Measurements from ENCODE around the gene HOXB13. TPM values are rescaled to one million over a fixed set of nuclear protein-coding genes. Genes with fewer than 3 reads are reported as not detected.

The HOXB13 gene
- total and polyA plus RNA-seq, 2 of the 13 experiments (the other 11 are each of a cell fraction or from before 2014, with no cell fraction given) = not detected

DNA sequence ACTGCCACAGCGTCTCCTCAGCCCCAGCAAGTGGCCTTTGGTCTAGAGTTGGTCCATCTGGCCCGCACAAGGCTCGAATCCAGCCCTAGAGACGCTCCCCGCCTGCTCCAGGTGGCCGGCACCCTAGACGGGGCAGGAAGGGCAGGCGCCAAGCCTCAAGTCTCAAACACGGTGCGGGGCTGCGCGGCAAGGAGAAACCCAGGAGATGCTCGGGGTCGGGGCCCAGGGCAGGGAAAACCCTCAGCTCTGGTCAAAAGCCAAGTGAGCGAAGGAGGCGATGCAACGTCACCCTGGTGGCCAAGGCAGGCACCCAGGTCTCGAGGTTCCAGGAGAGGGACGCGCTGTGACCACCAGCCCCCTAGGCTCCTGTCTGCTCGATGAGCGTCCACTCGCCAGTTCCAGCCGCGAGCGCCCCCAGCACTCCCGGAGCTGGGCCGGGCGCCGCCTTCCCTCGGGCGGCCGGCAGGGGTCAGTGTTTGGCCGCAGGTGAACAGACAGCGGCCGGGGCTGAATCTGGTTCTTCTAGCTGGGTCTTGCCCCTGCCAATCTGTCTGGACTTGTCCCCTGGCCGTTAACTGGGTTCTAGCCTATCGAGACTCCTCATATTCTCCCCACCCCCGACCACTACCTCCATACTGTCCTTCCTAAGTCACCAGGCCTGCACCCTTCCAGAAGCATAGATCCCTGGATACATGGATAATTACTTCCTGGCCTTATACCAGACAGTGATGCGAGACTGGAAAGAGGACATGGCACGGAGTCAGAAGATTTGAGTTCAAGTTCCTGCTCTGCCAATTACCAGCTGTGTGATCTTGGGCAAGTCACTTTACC, 50.2 kb downstream of the HOXB13 start (continued):
- no peak for TF ChIP-seq SOX6 (IDR thresholded peaks at IDR 0.05)
- TF ChIP-seq SOX6 (CRISPR knock-in tag; IDR thresholded peaks at IDR 0.05) = no peak; the same call in 1 of the 2 replicates
- no peak for TF ChIP-seq RARA (CRISPR knock-in tag; IDR thresholded peaks at IDR 0.05)
- no peak for TF ChIP-seq GATAD2A (CRISPR knock-in tag; IDR thresholded peaks at IDR 0.05)
- TF ChIP-seq RBM39 (IDR thresholded peaks at IDR 0.05; ENCODE audit: low read depth, low read length, poor library complexity, severe bottlenecking) = peak; percentile 51
- TF ChIP-seq ZNF143 (CRISPR knock-in tag; IDR thresholded peaks at IDR 0.05) = no peak
- TF ChIP-seq FOXA1 (IDR thresholded peaks at IDR 0.05) = no peak
- no peak for TF ChIP-seq FOXA1 (CRISPR knock-in tag; IDR thresholded peaks at IDR 0.05)
- no peak for TF ChIP-seq BRCA1 (CRISPR knock-in tag; IDR thresholded peaks at IDR 0.05)
- TF ChIP-seq, protein P1, sequence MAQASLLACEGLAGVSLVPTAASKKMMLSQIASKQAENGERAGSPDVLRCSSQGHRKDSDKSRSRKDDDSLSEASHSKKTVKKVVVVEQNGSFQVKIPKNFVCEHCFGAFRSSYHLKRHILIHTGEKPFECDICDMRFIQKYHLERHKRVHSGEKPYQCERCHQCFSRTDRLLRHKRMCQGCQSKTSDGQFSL (CRISPR knock-in tag; IDR thresholded peaks at IDR 0.05) = no peak
- no peak for TF ChIP-seq DDIT3 (CRISPR knock-in tag; IDR thresholded peaks at IDR 0.05)
- no peak for TF ChIP-seq ZNF10 (CRISPR knock-in tag; IDR thresholded peaks at IDR 0.05; ENCODE audit: borderline replicate concordance, low read depth)
- TF ChIP-seq ZNF329 (CRISPR knock-in tag; IDR thresholded peaks at IDR 0.05; ENCODE audit: low read depth) = no peak
- TF ChIP-seq, protein P2, sequence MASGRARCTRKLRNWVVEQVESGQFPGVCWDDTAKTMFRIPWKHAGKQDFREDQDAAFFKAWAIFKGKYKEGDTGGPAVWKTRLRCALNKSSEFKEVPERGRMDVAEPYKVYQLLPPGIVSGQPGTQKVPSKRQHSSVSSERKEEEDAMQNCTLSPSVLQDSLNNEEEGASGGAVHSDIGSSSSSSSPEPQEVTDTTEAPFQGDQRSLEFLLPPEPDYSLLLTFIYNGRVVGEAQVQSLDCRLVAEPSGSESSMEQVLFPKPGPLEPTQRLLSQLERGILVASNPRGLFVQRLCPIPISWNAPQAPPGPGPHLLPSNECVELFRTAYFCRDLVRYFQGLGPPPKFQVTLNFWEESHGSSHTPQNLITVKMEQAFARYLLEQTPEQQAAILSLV (CRISPR knock-in tag; IDR thresholded peaks at IDR 0.05; ENCODE audit: borderline replicate concordance) = peak; percentile 53; the same call in 1 of the 2 replicates
- 0 out of 2 replicates have a peak, but pooled peaks have one; percentile 56 for TF ChIP-seq KLF6 (CRISPR knock-in tag; IDR thresholded peaks at IDR 0.05)
- TF ChIP-seq, protein P3, sequence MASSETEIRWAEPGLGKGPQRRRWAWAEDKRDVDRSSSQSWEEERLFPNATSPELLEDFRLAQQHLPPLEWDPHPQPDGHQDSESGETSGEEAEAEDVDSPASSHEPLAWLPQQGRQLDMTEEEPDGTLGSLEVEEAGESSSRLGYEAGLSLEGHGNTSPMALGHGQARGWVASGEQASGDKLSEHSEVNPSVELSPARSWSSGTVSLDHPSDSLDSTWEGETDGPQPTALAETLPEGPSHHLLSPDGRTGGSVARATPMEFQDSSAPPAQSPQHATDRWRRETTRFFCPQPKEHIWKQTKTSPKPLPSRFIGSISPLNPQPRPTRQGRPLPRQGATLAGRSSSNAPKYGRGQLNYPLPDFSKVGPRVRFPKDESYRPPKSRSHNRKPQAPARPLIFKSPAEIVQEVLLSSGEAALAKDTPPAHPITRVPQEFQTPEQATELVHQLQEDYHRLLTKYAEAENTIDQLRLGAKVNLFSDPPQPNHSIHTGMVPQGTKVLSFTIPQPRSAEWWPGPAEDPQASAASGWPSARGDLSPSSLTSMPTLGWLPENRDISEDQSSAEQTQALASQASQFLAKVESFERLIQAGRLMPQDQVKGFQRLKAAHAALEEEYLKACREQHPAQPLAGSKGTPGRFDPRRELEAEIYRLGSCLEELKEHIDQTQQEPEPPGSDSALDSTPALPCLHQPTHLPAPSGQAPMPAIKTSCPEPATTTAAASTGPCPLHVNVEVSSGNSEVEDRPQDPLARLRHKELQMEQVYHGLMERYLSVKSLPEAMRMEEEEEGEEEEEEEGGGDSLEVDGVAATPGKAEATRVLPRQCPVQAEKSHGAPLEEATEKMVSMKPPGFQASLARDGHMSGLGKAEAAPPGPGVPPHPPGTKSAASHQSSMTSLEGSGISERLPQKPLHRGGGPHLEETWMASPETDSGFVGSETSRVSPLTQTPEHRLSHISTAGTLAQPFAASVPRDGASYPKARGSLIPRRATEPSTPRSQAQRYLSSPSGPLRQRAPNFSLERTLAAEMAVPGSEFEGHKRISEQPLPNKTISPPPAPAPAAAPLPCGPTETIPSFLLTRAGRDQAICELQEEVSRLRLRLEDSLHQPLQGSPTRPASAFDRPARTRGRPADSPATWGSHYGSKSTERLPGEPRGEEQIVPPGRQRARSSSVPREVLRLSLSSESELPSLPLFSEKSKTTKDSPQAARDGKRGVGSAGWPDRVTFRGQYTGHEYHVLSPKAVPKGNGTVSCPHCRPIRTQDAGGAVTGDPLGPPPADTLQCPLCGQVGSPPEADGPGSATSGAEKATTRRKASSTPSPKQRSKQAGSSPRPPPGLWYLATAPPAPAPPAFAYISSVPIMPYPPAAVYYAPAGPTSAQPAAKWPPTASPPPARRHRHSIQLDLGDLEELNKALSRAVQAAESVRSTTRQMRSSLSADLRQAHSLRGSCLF (CRISPR knock-in tag; IDR thresholded peaks at IDR 0.05; ENCODE audit: borderline replicate concordance) = no peak
- TF ChIP-seq ZC3H4 (CRISPR knock-in tag; IDR thresholded peaks at IDR 0.05; ENCODE audit: borderline replicate concordance) = no peak
- TF ChIP-seq ZNF430 (CRISPR knock-in tag; IDR thresholded peaks at IDR 0.05) = no peak
- no peak for TF ChIP-seq FOXJ3 (CRISPR knock-in tag; IDR thresholded peaks at IDR 0.05; ENCODE audit: borderline replicate concordance)
- TF ChIP-seq TFE3 (CRISPR knock-in tag; IDR thresholded peaks at IDR 0.05) = no peak
- TF ChIP-seq ZNF382 (CRISPR knock-in tag; IDR thresholded peaks at IDR 0.05; ENCODE audit: borderline replicate concordance) = no peak

Data from HepG2 (cell line).